Measurements from ENCODE around the gene DST. TPM values are rescaled to one million over a fixed set of nuclear protein-coding genes. Genes with fewer than 3 reads are reported as not detected.

The DST gene
- total RNA-seq, 1 donor from 2014 or later: 124 TPM

- H3K4me3 Mint-ChIP-seq: no peak overlapping the region
- DNase-seq (ENCODE audit: low read depth, low spot score): no peak
- no peaks in the 10 kb centered on the region for H3K27me3 Mint-ChIP-seq (ENCODE audit: low read depth)
- TF ChIP-seq, protein P1, sequence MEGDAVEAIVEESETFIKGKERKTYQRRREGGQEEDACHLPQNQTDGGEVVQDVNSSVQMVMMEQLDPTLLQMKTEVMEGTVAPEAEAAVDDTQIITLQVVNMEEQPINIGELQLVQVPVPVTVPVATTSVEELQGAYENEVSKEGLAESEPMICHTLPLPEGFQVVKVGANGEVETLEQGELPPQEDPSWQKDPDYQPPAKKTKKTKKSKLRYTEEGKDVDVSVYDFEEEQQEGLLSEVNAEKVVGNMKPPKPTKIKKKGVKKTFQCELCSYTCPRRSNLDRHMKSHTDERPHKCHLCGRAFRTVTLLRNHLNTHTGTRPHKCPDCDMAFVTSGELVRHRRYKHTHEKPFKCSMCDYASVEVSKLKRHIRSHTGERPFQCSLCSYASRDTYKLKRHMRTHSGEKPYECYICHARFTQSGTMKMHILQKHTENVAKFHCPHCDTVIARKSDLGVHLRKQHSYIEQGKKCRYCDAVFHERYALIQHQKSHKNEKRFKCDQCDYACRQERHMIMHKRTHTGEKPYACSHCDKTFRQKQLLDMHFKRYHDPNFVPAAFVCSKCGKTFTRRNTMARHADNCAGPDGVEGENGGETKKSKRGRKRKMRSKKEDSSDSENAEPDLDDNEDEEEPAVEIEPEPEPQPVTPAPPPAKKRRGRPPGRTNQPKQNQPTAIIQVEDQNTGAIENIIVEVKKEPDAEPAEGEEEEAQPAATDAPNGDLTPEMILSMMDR (conservative IDR thresholded peaks at IDR 0.05): no peak
- peaks cover 4% of the 10 kb centered on the region for H3K9me3 Mint-ChIP-seq
- H3K27ac Mint-ChIP-seq (ENCODE audit: unreplicated experiment): no peak overlapping the region
- peaks cover 32% of the 10 kb centered on the region for H3K36me3 Mint-ChIP-seq (ENCODE audit: low read depth)
- H3K4me1 Mint-ChIP-seq: peaks cover 5% of the 10 kb centered on the region
Observed at GRCh38 chr6:56582236-56582635, 60.5 kb downstream of the DST start.

- Mint-ChIP-seq H3K4me1 (peaks cover 5% of the 10 kb centered on the region), H3K27ac (ENCODE audit: unreplicated experiment) (peak overlapping the region; percentile 17), H3K27me3 (ENCODE audit: low read depth) (no peaks in the 10 kb centered on the region), H3K4me3 (no peak overlapping the region), H3K36me3 (ENCODE audit: low read depth) (peaks cover 31% of the 10 kb centered on the region), H3K9me3 (peaks cover 4% of the 10 kb centered on the region)
- no peak for DNase-seq (ENCODE audit: low read depth, low spot score)
- TF ChIP-seq, protein P1 (conservative IDR thresholded peaks at IDR 0.05): no peak
Observed at GRCh38 chr6:56581296-56581925, 61.3 kb downstream of the DST start.

DNA sequence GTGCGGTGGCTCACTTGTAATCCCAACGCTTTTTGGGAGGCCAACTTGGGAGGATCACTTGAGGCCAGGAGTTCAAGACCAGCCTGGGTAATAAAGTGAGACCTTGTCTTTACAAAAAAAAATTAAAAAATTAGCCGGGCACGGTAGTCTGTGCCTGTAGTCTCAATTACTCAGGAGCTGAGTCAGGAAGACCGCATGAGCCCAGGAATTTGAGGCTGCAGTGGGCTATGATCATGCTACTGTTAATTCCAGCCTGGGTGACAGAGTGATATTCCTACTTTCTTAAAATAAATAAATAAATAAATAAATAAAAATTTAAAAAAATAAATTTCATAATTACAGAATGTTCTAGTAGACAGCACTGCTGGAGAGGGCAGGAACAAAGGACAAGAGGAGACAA is 62.4 kb downstream of the DST start:
- H3K27me3 Mint-ChIP-seq (ENCODE audit: low read depth): no peaks in the 10 kb centered on the region
- H3K4me1 Mint-ChIP-seq: peaks cover 8% of the 10 kb centered on the region
- H3K27ac Mint-ChIP-seq (ENCODE audit: unreplicated experiment): no peak overlapping the region
- H3K9me3 Mint-ChIP-seq: peaks cover 4% of the 10 kb centered on the region
- H3K4me3 Mint-ChIP-seq: no peak overlapping the region
- peaks cover 30% of the 10 kb centered on the region for H3K36me3 Mint-ChIP-seq (ENCODE audit: low read depth)
- DNase-seq (ENCODE audit: low read depth, low spot score): no peak
- TF ChIP-seq, protein P1 (conservative IDR thresholded peaks at IDR 0.05): no peak

DNA sequence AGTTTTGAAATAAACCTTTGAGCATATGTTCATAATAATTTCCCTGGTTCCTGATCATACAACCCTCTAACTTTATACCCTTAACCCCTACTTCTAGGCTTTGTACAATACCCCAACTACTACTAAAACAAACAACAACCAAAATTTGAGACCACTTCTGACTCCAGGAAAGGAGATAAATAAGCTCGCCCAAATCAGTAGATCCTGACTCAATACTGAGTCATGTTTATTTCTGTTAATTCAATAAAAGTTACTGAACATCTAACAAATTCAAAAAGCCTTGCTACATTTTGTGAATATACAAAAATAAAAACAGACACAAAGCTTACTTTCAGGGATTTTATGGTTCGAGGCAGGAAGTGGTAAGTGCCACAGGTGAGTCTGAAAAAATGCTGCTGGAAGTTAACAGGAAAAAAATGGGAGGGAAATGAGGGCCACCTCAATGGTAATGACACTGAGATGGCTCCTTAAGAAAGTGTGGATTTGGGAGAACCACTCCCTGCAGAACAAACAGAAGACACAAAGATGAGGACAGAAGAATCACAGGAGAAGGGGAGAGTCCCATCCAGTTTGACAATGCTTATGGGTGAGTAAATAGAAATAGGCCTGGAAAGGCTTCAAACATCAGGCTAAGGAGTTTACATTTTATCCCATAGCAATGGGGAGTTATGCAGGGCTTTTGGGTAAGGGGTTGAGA is 63.4 kb downstream of the DST start:
- TF ChIP-seq, protein P1 (conservative IDR thresholded peaks at IDR 0.05): no peak
- Mint-ChIP-seq H3K27me3 (ENCODE audit: low read depth) (no peaks in the 10 kb centered on the region), H3K4me3 (no peak overlapping the region), H3K4me1 (peaks cover 8% of the 10 kb centered on the region), H3K9me3 (peaks cover 4% of the 10 kb centered on the region), H3K36me3 (ENCODE audit: low read depth) (peaks cover 30% of the 10 kb centered on the region), H3K27ac (ENCODE audit: unreplicated experiment) (no peak overlapping the region)
- no peak for DNase-seq (ENCODE audit: low read depth, low spot score)

GRCh38 chr6:56575736-56576135 is 67.0 kb downstream of the DST start:
- no peak overlapping the region for H3K4me3 Mint-ChIP-seq
- no peak for DNase-seq (ENCODE audit: low read depth, low spot score)
- H3K27me3 Mint-ChIP-seq (ENCODE audit: low read depth): no peaks in the 10 kb centered on the region
- no peak overlapping the region for H3K27ac Mint-ChIP-seq (ENCODE audit: unreplicated experiment)
- TF ChIP-seq, protein P1 (conservative IDR thresholded peaks at IDR 0.05): no peak
- H3K36me3 Mint-ChIP-seq (ENCODE audit: low read depth): peaks cover 15% of the 10 kb centered on the region
- H3K4me1 Mint-ChIP-seq: peaks cover 7% of the 10 kb centered on the region
- H3K9me3 Mint-ChIP-seq: no peaks in the 10 kb centered on the region
